ENCODE results near the gene NKX1-1.

The NKX1-1 gene

DNA sequence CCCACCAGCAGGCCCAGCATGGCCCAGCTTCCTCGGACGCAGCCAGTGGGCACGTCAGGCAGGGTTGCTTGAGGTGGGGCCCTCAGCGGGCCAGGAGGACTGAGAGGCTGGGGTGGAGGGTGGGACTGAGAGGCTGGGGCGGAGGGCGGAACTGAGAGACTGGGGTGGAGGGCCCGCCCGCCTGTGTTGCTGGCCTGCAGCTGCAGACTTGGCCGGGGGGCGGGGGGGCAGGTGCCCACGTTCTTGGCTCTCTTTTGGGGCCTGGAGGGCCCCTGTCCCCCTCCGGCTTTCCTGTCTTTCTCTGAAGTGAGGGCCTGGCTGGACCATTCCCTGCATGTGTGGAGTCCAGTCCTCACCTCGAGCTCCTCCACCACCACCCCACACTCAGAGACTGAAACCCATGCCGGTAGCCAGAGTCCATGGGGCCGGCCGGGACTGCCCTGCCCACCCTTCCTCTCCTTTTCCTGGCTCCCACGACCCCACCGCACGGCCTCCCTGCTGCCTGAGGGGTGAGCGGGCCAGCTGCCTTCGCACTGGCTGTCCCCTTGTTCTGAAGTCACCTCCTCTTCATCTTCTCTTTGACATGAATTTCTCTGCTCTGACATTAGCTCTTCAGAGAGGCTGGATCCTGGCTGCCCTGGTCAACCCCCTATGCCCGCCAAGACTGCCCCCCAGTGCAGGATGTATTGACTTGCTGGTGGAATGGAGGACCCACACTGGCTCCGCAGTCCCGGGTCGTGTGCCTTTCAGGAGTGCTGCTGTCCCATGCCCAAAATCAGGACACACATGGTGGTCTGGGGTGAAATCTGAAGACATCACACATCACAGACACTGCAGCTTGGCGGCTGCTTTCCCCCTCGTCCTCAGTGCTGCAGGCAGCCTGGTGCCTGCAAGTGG is 10.1 kb upstream of the NKX1-1 start:
- 77% methylated on average over 27 of the region's 27 CpGs for WGBS
- H2AFZ ChIP-seq (ENCODE audit: low read depth, low read length): no peak overlapping the region
- no peak overlapping the region for H3K4me2 ChIP-seq (ENCODE audit: low read length, poor library complexity, severe bottlenecking)
- H3K27ac ChIP-seq (ENCODE audit: low read length, poor library complexity, severe bottlenecking): no peak overlapping the region
- H3K4ac ChIP-seq (ENCODE audit: low read depth in 1 of 2, low read length in 2 of 2): no peak overlapping the region
- no peak overlapping the region for H3K9ac ChIP-seq (ENCODE audit: low read length)
- H3K23ac ChIP-seq (ENCODE audit: low read length in 2 of 2): no peak overlapping the region
- no peak overlapping the region for H2BK15ac ChIP-seq (ENCODE audit: low read depth, poor library complexity, severe bottlenecking)
- peak overlapping the region; percentile 39 for H4K91ac ChIP-seq (ENCODE audit: low read length)
- H2BK120ac ChIP-seq (ENCODE audit: low read depth, low read length): no peak overlapping the region
- H2AK5ac ChIP-seq (ENCODE audit: low read length, severe bottlenecking): no peak overlapping the region
- H3K4me3 ChIP-seq (ENCODE audit: insufficient read depth in 1 of 2, low read depth in 1 of 2, low read length in 2 of 2): no peak overlapping the region
- no peak overlapping the region for H2BK5ac ChIP-seq (ENCODE audit: low read depth, low read length, poor library complexity, severe bottlenecking)
- H3K79me1 ChIP-seq (replicated peaks; ENCODE audit: low read length, poor library complexity, severe bottlenecking): no peaks in the 10 kb centered on the region
- H3K4me1 ChIP-seq (ENCODE audit: control insufficient read depth, insufficient read depth, low read depth, low read length): peaks cover 2% of the 10 kb centered on the region
- no peak for DNase-seq
- H3K27me3 ChIP-seq (ENCODE audit: control insufficient read depth in 1 of 2, insufficient read depth in 1 of 2, low read length in 2 of 2): peaks cover 42 to 69% of the 10 kb centered on the region in 2 experiments
- no peak overlapping the region for H4K8ac ChIP-seq (ENCODE audit: low read length)
- no peak overlapping the region for H3K18ac ChIP-seq (ENCODE audit: low read depth in 1 of 2, low read length in 2 of 2)
- H3K36me3 ChIP-seq (ENCODE audit: control insufficient read depth in 1 of 2, insufficient read depth in 2 of 2, low read depth in 1 of 2, low read length in 2 of 2): peaks cover 0 to 3% of the 10 kb centered on the region in 2 experiments
- no peak overlapping the region for H3K14ac ChIP-seq (ENCODE audit: low read length in 2 of 2)
- H2BK12ac ChIP-seq (ENCODE audit: low read length in 2 of 2): no peak overlapping the region
- H3K9me3 ChIP-seq (ENCODE audit: control insufficient read depth, low read length): peaks cover 7% of the 10 kb centered on the region

DNA sequence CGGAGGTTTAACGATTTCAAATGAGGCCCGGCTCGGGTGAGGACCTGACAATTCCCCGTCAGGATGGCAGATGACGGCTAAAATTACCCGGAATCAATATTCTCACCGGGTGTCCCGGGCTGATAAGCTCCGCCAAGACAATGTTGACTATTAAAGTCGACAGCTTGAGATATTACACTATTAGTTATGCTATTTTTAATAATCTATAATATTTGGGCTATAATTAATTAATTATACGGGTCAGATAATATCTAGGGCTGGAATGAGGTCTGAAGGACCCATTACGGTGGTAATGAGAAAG is 9.4 kb upstream of the NKX1-1 start:
- Histone ChIP-seq H3K23ac (ENCODE audit: low read length in 2 of 2) (no peak overlapping the region), H2AFZ (ENCODE audit: low read depth, low read length) (no peak overlapping the region), H3K9ac (ENCODE audit: low read length) (no peak overlapping the region), H3K4me3 (ENCODE audit: insufficient read depth in 1 of 2, low read depth in 1 of 2, low read length in 2 of 2) (no peak overlapping the region), H3K36me3 (ENCODE audit: control insufficient read depth in 1 of 2, insufficient read depth in 2 of 2, low read depth in 1 of 2, low read length in 2 of 2) (peaks cover 0 to 3% of the 10 kb centered on the region in 2 experiments), H3K27me3 (ENCODE audit: control insufficient read depth in 1 of 2, insufficient read depth in 1 of 2, low read length in 2 of 2) (peaks cover 49 to 70% of the 10 kb centered on the region in 2 experiments), H3K18ac (ENCODE audit: low read depth in 1 of 2, low read length in 2 of 2) (no peak overlapping the region), H3K27ac (ENCODE audit: low read length, poor library complexity, severe bottlenecking) (no peak overlapping the region), H3K79me1 (replicated peaks; ENCODE audit: low read length, poor library complexity, severe bottlenecking) (no peaks in the 10 kb centered on the region), H3K14ac (ENCODE audit: low read length in 2 of 2) (no peak overlapping the region), H4K8ac (ENCODE audit: low read length) (no peak overlapping the region), H3K9me3 (ENCODE audit: control insufficient read depth, low read length) (peaks cover 7% of the 10 kb centered on the region), H2BK12ac (ENCODE audit: low read length in 2 of 2) (no peak overlapping the region), H3K4me1 (ENCODE audit: control insufficient read depth, insufficient read depth, low read depth, low read length) (peaks cover 2% of the 10 kb centered on the region), H2BK5ac (ENCODE audit: low read depth, low read length, poor library complexity, severe bottlenecking) (no peak overlapping the region), H3K4ac (ENCODE audit: low read depth in 1 of 2, low read length in 2 of 2) (no peak overlapping the region), H2BK15ac (ENCODE audit: low read depth, poor library complexity, severe bottlenecking) (no peak overlapping the region), H3K4me2 (ENCODE audit: low read length, poor library complexity, severe bottlenecking) (no peak overlapping the region), H2AK5ac (ENCODE audit: low read length, severe bottlenecking) (no peak overlapping the region), H2BK120ac (ENCODE audit: low read depth, low read length) (no peak overlapping the region), H4K91ac (ENCODE audit: low read length) (no peak overlapping the region)
- 81% methylated on average over 8 of the region's 13 CpGs for WGBS
- no peak for DNase-seq

DNA sequence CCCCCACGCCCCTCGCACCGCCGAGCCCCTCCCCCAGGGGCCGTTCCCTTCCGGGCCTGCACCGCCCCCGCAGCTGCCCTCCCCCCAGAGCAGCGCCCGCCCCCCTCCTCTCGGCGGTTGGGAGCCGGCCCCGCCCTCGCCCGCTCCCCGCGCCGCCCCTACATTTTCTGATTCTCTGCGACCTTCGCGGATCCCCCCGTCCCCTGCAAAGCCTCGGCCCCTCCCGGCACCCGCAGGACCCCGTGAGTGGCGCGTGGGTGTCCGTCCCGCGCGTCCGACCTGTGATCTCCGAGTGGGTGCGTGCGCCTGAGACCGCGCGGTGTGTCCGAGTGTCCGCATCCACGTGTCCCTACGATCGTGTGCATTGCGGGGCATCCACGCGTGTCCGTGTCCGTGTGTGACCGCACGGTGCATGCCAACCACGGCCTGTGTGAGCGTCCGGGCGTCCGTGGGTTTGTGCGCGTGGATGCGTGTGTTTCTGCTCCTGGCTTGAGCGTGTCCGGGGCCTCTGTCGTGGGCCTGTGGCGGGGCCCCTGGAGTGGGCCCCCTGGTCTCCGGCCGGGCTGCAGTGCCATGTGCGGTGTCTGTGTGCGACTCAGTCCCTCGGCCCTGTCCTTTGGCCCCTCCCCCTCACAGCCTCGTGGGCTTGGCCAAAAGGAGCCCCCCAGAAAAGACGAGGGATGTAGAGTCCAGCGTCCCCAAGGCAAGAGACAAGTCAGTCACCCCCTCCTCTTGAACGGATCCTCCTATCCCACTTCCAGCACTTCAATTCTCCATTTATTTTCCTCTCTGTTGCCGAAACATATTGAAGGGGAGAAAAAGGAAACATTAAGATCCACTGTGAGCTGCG is 8.8 kb upstream of the NKX1-1 start:
- H4K91ac ChIP-seq (ENCODE audit: low read length): peak overlapping the region; percentile 27
- H3K36me3 ChIP-seq (ENCODE audit: control insufficient read depth in 1 of 2, insufficient read depth in 2 of 2, low read depth in 1 of 2, low read length in 2 of 2): peaks cover 0 to 3% of the 10 kb centered on the region in 2 experiments
- no peak overlapping the region for H3K14ac ChIP-seq (ENCODE audit: low read length in 2 of 2)
- H3K18ac ChIP-seq (ENCODE audit: low read depth in 1 of 2, low read length in 2 of 2): no peak overlapping the region
- no peak overlapping the region for H3K9ac ChIP-seq (ENCODE audit: low read length)
- H3K4me3 ChIP-seq (ENCODE audit: insufficient read depth in 1 of 2, low read depth in 1 of 2, low read length in 2 of 2): no peak overlapping the region
- no peak overlapping the region for H2BK5ac ChIP-seq (ENCODE audit: low read depth, low read length, poor library complexity, severe bottlenecking)
- no peaks in the 10 kb centered on the region for H3K79me1 ChIP-seq (replicated peaks; ENCODE audit: low read length, poor library complexity, severe bottlenecking)
- 72% methylated on average over 65 of the region's 75 CpGs for WGBS
- no peak overlapping the region for H2AFZ ChIP-seq (ENCODE audit: low read depth, low read length)
- no peak overlapping the region for H3K23ac ChIP-seq (ENCODE audit: low read length in 2 of 2)
- H2BK15ac ChIP-seq (ENCODE audit: low read depth, poor library complexity, severe bottlenecking): no peak overlapping the region
- peaks cover 2% of the 10 kb centered on the region for H3K4me1 ChIP-seq (ENCODE audit: control insufficient read depth, insufficient read depth, low read depth, low read length)
- no peak for DNase-seq
- no peak overlapping the region for H2BK120ac ChIP-seq (ENCODE audit: low read depth, low read length)
- peaks cover 51 to 75% of the 10 kb centered on the region in 2 experiments for H3K27me3 ChIP-seq (ENCODE audit: control insufficient read depth in 1 of 2, insufficient read depth in 1 of 2, low read length in 2 of 2)
- no peak overlapping the region for H3K27ac ChIP-seq (ENCODE audit: low read length, poor library complexity, severe bottlenecking)
- no peak overlapping the region for H4K8ac ChIP-seq (ENCODE audit: low read length)
- no peak overlapping the region for H2BK12ac ChIP-seq (ENCODE audit: low read length in 2 of 2)
- no peak overlapping the region for H3K4me2 ChIP-seq (ENCODE audit: low read length, poor library complexity, severe bottlenecking)
- H2AK5ac ChIP-seq (ENCODE audit: low read length, severe bottlenecking): no peak overlapping the region
- H3K9me3 ChIP-seq (ENCODE audit: control insufficient read depth, low read length): peaks cover 7% of the 10 kb centered on the region
- no peak overlapping the region for H3K4ac ChIP-seq (ENCODE audit: low read depth in 1 of 2, low read length in 2 of 2)

Data from mesenchymal stem cell (in vitro differentiated cells and primary cell).